HG03064 (cell line): Measurements from ENCODE around the gene DPYSL4.
"Not testable (repeated sequence)": the region's sequence is repeated elsewhere in the genome, so short reads cannot be mapped to it uniquely, and the experiment has no call there.

Source experiments
- ATAC-seq: cut with Tn5 transposase; IDR thresholded peaks from one replicate; pipeline ENCODE4 v1.9.1; 2021; ENCODE audit warnings: low read depth; ENCODE audit not compliant: unreplicated experiment

DPYSL4 gene

GRCh38 chr10:132149271-132149670 lies 37.5 kb upstream of the DPYSL4 start:
- ATAC-seq = no peak

GRCh38 chr10:132149917-132150316 lies 36.8 kb upstream of the DPYSL4 start:
- no peak for ATAC-seq

DNA sequence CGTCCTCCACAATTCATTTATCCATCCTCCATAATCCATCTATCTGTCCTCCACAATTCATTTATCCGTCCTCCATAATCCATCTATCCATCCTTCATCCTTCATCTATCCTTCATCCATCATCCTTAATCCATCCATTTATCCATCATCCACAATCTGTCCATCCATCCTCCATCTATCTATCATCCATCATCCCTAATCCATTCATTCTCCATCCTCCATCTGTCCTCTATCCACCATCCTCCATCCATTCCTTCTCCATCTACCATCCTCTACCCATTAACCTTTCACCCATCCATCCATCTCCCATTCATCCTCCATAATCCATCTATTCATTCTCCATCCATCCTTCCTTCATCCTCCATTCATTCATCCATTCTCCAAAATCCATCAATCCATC lies 36.0 kb upstream of the DPYSL4 start:
- ATAC-seq = no peak

DNA sequence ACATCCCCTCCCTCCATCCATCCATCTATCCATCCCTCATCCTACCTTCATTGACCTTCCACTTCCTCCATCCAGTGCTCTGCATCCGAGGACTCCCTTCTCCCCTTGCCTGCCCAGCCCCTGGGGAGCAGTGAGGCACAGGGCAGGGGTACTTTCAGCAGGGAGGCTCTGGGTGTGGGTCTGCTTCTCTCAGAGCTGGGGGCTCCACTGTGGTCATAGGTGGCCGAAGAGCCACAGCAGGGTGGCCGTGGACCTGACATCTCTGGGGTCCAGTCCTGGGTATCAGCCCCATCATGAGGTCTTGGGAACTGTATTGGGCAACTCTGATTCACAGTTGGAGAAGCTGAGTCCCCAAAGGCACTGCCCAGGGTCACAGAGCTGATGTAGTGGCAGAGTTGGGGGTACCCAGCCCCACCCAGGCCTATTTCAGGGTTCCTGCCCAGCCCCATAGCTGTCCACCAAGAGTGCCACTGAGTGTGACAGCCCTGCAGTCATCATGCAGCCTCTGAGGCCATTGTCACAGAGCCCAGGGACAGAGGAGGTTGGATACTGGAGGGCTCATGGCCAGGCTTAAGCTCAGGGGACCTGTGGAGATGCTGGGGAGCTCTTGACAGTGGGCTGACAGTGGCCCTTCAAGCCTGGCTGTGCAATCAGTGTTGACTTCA lies 35.3 kb upstream of the DPYSL4 start:
- ATAC-seq = no peak

- ATAC-seq = no peak
Measured at GRCh38 chr10:132151951-132152505, 34.7 kb upstream of the DPYSL4 start.

GRCh38 chr10:132152896-132153580 lies 33.7 kb upstream of the DPYSL4 start:
- no peak for ATAC-seq

DNA sequence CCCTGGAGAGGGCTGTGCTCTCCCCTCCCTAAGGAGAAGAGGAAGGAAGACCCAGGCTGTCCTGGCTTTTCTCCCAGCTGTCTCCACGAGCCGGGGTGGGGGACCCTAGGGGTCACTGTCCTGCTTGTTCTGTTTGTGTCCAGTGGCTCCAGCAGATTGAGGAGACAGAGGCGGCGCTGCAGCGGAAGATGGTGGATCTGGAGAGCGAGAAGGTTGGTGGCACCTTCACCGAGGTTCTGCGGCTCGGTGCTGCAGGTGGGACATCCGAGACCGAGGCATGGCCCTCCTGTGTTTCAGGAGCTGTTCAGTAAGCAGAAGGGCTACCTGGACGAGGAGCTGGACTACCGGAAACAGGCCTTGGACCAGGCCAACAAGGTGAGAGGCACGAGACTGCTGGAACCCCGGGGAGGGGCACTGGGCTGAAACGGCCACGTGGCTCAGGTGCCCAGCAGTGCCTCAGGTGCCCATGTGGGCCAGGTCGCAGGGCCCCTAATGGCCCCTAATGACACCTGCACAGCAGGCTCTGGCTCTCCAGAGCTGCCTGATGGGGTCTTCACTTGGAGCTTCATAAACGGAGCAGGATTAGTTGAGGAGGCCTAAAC lies 33.0 kb upstream of the DPYSL4 start:
- ATAC-seq = no peak

GRCh38 chr10:132154440-132154839 lies 32.3 kb upstream of the DPYSL4 start:
- no peak for ATAC-seq

DNA sequence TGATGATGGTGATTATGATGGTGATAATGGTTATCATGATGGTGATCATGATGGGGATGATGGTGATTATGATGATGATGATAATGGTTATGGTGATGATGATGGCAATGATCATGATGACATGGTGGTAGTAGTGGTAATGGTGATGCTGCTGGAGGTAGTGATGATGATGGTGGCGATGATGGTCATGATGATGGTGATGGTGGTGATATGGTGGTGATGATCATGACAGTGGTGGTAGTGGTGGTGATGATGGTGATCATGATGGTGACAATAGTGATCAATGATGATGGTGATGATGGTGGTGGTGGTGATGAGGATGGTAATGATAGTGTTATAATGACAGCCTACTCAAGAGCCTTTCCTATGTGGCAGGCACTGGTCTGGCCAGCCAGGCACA lies 31.8 kb upstream of the DPYSL4 start:
- ATAC-seq = no peak

- no peak for ATAC-seq
Measured at GRCh38 chr10:132155723-132156381, 30.9 kb upstream of the DPYSL4 start.

DNA sequence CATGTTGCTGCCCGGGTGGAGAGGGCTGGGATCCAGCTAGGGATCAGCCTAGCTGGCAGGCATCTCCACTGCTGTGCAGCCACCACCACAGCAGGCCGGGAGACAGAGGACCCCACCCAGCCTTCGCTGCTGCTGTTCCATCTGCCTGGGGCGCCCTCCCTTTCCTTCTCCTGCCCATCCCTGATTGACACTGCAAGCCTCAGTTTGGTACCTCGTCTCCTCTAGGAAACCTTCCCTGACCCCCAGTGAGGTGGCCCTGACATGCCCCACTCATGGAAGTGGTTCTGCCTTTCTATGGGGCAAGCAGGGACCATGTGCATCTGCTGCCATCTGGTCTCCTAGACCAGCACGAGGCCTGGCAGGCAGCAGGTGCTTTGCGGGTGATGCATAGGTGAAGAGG lies 30.4 kb upstream of the DPYSL4 start:
- ATAC-seq = no peak

- ATAC-seq = no peak
Measured at GRCh38 chr10:132157101-132157500, 29.6 kb upstream of the DPYSL4 start.

- ATAC-seq = no peak
Measured at GRCh38 chr10:132158122-132158741, 28.5 kb upstream of the DPYSL4 start.

GRCh38 chr10:132158823-132159222 lies 27.9 kb upstream of the DPYSL4 start:
- ATAC-seq = no peak

DNA sequence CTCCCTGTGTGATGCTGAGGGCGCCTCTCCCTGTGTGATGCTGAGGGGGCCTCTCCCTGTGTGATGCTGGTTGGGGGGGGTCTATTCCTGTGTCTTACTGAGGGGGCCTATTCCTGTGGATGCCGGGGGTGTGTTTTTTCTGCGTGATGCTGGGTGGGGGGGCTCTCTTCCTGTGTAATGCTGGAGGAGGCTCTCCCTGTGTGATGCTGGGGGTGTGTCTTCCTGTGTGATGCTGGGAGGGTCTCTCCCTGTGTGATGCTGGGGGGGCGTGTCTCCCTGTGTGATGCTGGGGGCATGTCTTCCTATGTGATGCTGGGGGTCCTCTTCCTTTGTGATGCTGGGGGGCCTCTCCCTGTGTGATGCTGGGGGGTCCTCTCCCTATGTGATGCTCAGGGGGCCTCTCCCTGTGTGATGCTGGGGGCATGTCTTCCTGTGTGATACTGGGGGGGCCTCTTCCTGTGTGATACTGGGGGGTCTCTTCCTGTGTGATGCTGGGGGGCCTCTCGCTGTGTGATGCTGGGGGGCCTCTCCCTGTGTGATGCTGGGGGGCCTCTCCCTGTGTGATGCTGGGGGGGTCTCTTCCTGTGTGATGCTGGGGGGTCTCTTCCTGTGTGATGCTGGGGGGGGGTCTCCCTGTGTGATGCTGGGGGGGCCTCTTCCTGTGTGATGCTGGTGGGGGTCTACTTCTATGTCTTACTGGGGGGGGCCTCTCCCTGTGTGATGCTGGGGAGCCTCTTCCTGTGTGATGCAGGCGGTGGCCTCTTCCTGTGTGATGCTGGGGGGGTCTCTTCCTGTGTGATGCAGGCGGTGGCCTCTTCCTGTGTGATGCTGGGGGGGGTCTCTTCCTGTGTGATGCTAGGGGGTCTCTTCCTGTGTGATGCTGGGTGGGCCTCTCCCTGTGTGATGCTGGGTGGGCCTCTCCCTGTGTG lies 27.2 kb upstream of the DPYSL4 start:
- ATAC-seq = not testable (repeated sequence)

DNA sequence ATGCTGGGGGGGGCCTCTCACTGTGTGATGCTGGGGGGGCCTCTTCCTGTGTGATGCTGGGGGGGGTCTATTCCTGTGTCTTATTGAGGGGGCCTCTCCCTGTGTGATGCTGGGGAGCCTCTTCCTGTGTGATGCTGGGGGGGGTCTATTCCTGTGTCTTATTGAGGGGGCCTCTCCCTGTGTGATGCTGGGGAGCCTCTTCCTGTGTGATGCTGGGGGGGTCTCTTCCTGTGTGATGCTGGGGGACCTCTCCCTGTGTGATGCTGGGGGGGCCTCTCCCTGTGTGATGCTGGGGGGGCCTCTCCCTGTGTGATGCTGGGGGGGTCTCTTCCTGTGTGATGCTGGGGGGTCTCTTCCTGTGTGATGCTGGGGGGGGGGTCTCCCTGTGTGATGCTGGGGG lies 26.5 kb upstream of the DPYSL4 start:
- not testable (repeated sequence) for ATAC-seq

DNA sequence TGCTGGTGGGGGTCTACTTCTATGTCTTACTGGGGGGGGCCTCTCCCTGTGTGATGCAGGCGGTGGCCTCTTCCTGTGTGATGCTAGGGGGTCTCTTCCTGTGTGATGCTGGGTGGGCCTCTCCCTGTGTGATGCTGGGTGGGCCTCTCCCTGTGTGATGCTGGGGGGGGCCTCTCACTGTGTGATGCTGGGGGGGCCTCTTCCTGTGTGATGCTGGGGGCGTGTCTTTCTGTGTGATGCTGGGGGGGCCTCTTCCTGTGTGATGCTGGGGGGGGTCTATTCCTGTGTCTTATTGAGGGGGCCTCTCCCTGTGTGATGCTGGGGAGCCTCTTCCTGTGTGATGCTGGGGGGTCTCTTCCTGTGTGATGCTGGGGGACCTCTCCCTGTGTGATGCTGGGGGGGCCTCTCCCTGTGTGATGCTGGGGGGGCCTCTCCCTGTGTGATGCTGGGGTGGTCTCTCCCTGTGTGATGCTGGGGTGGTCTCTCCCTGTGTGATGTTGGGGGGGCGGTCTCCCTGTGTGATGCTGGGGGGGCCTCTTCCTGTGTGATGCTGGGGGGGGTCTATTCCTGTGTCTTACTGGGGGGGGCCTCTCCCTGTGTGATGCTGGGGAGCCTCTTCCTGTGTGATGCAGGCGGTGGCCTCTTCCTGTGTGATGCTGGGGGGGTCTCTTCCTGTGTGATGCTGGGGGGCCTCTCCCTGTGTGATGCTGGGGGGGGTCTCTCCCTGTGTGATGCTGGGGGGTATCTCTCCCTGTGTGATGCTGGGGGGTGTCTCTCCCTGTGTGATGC lies 25.7 kb upstream of the DPYSL4 start:
- not testable (repeated sequence) for ATAC-seq

- peak; percentile 62 for ATAC-seq
Measured at GRCh38 chr10:132162021-132162531, 24.7 kb upstream of the DPYSL4 start.
